ENCODE measurements around the gene CCR7.

DNA sequence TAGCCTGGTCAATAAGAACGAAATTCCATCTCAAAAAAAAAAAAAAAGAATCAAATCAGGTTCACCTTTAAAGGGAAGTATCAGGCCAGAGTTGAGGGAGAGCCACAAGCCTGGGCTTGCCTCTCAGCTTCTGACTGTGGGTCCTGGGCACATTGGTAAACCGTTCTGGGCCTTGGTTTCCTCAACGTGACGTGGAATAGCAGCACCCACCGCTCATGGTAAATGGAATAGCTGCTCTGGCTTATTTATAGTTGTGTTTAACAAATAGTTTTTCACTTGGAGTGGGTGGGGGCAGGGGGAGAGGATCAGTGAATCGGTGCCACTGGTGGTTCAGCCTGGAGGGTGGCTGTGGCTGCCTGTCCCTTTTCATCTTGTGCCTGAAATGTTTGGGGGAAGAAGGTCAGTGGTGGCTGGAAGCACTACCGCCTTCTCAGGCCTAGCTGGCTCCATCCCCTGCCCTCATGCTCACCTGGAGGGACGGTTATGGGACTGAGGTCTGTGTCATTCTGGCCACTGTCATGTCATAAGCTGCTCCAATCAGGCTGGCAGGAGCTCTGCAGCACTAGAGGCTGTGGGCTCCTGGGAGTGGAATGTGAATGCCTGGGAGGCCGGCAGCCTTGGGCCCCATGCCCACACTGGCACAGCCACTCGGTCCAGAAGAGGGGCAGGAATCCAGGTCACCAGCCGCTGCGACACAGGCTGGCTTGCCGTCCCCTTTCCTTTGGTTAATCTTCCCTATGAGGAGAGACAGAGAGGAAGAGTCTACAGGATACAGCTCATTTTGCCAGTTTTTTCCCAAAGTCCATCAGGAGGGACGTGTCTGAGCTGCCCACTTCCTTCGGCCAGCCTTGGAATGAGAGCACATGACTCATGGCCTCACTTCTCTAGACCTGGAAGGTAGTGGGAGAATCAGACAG, 27.0 kb downstream of the CCR7 start:
- TF ChIP-seq, protein P1, sequence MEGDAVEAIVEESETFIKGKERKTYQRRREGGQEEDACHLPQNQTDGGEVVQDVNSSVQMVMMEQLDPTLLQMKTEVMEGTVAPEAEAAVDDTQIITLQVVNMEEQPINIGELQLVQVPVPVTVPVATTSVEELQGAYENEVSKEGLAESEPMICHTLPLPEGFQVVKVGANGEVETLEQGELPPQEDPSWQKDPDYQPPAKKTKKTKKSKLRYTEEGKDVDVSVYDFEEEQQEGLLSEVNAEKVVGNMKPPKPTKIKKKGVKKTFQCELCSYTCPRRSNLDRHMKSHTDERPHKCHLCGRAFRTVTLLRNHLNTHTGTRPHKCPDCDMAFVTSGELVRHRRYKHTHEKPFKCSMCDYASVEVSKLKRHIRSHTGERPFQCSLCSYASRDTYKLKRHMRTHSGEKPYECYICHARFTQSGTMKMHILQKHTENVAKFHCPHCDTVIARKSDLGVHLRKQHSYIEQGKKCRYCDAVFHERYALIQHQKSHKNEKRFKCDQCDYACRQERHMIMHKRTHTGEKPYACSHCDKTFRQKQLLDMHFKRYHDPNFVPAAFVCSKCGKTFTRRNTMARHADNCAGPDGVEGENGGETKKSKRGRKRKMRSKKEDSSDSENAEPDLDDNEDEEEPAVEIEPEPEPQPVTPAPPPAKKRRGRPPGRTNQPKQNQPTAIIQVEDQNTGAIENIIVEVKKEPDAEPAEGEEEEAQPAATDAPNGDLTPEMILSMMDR (conservative IDR thresholded peaks at IDR 0.05; ENCODE audit: low read depth, low read length): no peak
- TF ChIP-seq, protein P2, sequence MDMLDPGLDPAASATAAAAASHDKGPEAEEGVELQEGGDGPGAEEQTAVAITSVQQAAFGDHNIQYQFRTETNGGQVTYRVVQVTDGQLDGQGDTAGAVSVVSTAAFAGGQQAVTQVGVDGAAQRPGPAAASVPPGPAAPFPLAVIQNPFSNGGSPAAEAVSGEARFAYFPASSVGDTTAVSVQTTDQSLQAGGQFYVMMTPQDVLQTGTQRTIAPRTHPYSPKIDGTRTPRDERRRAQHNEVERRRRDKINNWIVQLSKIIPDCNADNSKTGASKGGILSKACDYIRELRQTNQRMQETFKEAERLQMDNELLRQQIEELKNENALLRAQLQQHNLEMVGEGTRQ (IDR thresholded peaks at IDR 0.05; ENCODE audit: low read depth, low read length): 0 out of 2 replicates have a peak, but pooled peaks have one; percentile 16

Data from IMR-90 (cell line).